WI38 (cell line): ENCODE data around the gene CHD9.

Experiments
- H3K4me3 ChIP-seq: 2 replicates; pipeline ENCODE4 v1.5.1; 2011; ENCODE audit warnings: low read depth, mild to moderate bottlenecking, control low read depth, low read length
- CTCF ChIP-seq: IDR thresholded peaks from 2 replicates; pipeline ENCODE4 v1.5.1; 2012; ENCODE audit warnings: low read depth, mild to moderate bottlenecking, control low read depth, low read length

Gene CHD9

GRCh38 chr16:53191413-53191812, 136.6 kb downstream of the CHD9 start:
- H3K4me3 ChIP-seq: no peak overlapping the region
- TF ChIP-seq CTCF: no peak

GRCh38 chr16:53198933-53199332, 144.1 kb downstream of the CHD9 start:
- no peak for TF ChIP-seq CTCF
- no peak overlapping the region for H3K4me3 ChIP-seq

GRCh38 chr16:53201900-53202299, 147.1 kb downstream of the CHD9 start:
- H3K4me3 ChIP-seq: no peak overlapping the region
- no peak for TF ChIP-seq CTCF

- no peak overlapping the region for H3K4me3 ChIP-seq
- TF ChIP-seq CTCF: no peak
These were observed 147.6 kb downstream of the CHD9 start for GRCh38 chr16:53202398-53202797.

GRCh38 chr16:53207810-53208752, 153.3 kb downstream of the CHD9 start:
- TF ChIP-seq CTCF: peak; percentile 22; the same call in 1 of the 2 replicates
- peak overlapping the region; percentile 72 for H3K4me3 ChIP-seq

- no peak for TF ChIP-seq CTCF
These were observed 154.6 kb downstream of the CHD9 start for GRCh38 chr16:53209429-53209828.

GRCh38 chr16:53209877-53210276, 155.1 kb downstream of the CHD9 start:
- peak overlapping the region; percentile 72 for H3K4me3 ChIP-seq
- no peak for TF ChIP-seq CTCF

More at GRCh38 chr16:53209429-53209828, 154.6 kb downstream of the CHD9 start:
- H3K4me3 ChIP-seq: peak overlapping the region; percentile 72
